Measurements from ENCODE around the gene SLC12A7. TPM values are rescaled to one million over a fixed set of nuclear protein-coding genes. Genes with fewer than 3 reads are reported as not detected.
"Not testable (repeated sequence)": the region's sequence is repeated elsewhere in the genome, so short reads cannot be mapped to it uniquely, and the experiment has no call there.

The SLC12A7 gene
- total RNA-seq, 1 experiment from 2014 or later, result 28.1 TPM

DNA sequence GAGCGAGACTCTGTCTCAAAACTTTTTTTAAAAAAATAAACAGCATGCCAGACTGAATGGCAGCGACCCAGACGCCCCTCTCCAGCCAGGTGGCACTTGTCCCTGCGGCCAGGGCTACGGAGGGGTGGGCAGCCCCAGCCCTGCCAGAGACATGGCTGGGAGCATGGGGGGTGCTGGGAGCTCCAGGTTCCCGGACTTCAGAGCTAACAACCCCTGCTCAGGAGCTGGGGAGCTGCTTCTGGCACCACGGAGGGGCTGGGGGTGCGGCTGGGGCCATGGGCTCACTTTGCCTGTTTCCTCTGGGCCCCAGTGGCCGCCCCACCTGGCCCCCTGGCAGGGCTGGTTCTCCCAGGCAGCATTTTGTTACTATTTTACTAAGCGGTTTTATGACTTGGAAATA lies 49.9 kb downstream of the SLC12A7 start (continued):
- TF ChIP-seq ATF1 (CRISPR knock-in tag; IDR thresholded peaks at IDR 0.05) (no peak), NR3C1 (CRISPR knock-in tag; conservative IDR thresholded peaks at IDR 0.05; ENCODE audit: low read depth) (no peak), RELA (CRISPR knock-in tag; IDR thresholded peaks at IDR 0.05; ENCODE audit: borderline replicate concordance) (no peak)
- TF ChIP-seq, protein P1, sequence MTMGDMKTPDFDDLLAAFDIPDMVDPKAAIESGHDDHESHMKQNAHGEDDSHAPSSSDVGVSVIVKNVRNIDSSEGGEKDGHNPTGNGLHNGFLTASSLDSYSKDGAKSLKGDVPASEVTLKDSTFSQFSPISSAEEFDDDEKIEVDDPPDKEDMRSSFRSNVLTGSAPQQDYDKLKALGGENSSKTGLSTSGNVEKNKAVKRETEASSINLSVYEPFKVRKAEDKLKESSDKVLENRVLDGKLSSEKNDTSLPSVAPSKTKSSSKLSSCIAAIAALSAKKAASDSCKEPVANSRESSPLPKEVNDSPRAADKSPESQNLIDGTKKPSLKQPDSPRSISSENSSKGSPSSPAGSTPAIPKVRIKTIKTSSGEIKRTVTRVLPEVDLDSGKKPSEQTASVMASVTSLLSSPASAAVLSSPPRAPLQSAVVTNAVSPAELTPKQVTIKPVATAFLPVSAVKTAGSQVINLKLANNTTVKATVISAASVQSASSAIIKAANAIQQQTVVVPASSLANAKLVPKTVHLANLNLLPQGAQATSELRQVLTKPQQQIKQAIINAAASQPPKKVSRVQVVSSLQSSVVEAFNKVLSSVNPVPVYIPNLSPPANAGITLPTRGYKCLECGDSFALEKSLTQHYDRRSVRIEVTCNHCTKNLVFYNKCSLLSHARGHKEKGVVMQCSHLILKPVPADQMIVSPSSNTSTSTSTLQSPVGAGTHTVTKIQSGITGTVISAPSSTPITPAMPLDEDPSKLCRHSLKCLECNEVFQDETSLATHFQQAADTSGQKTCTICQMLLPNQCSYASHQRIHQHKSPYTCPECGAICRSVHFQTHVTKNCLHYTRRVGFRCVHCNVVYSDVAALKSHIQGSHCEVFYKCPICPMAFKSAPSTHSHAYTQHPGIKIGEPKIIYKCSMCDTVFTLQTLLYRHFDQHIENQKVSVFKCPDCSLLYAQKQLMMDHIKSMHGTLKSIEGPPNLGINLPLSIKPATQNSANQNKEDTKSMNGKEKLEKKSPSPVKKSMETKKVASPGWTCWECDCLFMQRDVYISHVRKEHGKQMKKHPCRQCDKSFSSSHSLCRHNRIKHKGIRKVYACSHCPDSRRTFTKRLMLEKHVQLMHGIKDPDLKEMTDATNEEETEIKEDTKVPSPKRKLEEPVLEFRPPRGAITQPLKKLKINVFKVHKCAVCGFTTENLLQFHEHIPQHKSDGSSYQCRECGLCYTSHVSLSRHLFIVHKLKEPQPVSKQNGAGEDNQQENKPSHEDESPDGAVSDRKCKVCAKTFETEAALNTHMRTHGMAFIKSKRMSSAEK (CRISPR knock-in tag; IDR thresholded peaks at IDR 0.05; ENCODE audit: borderline replicate concordance), result no peak
- TF ChIP-seq, protein P2, sequence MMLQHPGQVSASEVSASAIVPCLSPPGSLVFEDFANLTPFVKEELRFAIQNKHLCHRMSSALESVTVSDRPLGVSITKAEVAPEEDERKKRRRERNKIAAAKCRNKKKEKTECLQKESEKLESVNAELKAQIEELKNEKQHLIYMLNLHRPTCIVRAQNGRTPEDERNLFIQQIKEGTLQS (CRISPR knock-in tag; conservative IDR thresholded peaks at IDR 0.05), result no peak

DNA sequence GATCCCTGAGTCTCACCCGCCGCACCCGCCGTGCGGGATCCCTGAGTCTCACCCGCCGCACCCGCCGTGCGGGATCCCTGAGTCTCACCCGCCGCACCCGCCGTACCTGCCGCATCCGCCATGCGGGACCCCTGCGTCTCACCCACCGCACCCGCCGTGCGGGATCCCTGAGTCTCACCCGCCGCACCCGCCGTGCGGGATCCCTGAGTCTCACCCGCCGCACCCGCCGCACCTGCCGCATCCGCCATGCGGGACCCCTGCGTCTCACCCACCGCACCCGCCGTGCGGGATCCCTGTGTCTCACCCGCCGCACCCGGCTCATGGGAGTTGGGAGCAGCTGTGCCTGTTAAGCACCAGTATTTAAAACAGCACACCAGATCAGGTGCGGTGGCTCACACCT lies 50.6 kb downstream of the SLC12A7 start:
- H3K27me3 Mint-ChIP-seq (ENCODE audit: low read depth); H3K4me3 Mint-ChIP-seq; H3K36me3 Mint-ChIP-seq; DNase-seq (ENCODE audit: low spot score); ATAC-seq; H3K27ac Mint-ChIP-seq; H3K9me3 Mint-ChIP-seq; H3K4me1 Mint-ChIP-seq; CTCF ChIA-PET; POLR2A ChIA-PET: not testable (repeated sequence)

GRCh38 chr5:1060535-1060981 lies 51.3 kb downstream of the SLC12A7 start:
- Mint-ChIP-seq H3K9me3 (no peaks in the 10 kb centered on the region), H3K27ac (no peak overlapping the region), H3K4me1 (no peaks in the 10 kb centered on the region), H3K36me3 (peaks cover 5% of the 10 kb centered on the region), H3K4me3 (no peak overlapping the region), H3K27me3 (ENCODE audit: low read depth) (no peaks in the 10 kb centered on the region)
- DNase-seq (ENCODE audit: low spot score), result no peak
- ATAC-seq, result no peak
- TF ChIP-seq NFATC4 (CRISPR knock-in tag; IDR thresholded peaks at IDR 0.05) (no peak), NR1H2 (CRISPR knock-in tag; IDR thresholded peaks at IDR 0.05) (no peak), SOX15 (CRISPR knock-in tag; IDR thresholded peaks at IDR 0.05) (no peak), TCF7 (CRISPR knock-in tag; IDR thresholded peaks at IDR 0.05; ENCODE audit: low read depth) (no peak), KAT7 (CRISPR knock-in tag; IDR thresholded peaks at IDR 0.05; ENCODE audit: borderline replicate concordance) (no peak), RORB (CRISPR knock-in tag; IDR thresholded peaks at IDR 0.05) (no peak), MYBL2 (CRISPR knock-in tag; IDR thresholded peaks at IDR 0.05) (no peak), GABPB1 (CRISPR knock-in tag; IDR thresholded peaks at IDR 0.05) (no peak), ATF6 (CRISPR knock-in tag; IDR thresholded peaks at IDR 0.05) (no peak), FOXP1 (CRISPR knock-in tag; IDR thresholded peaks at IDR 0.05; ENCODE audit: borderline replicate concordance) (no peak), ZNF512 (CRISPR knock-in tag; IDR thresholded peaks at IDR 0.05; ENCODE audit: borderline replicate concordance) (no peak), EMX1 (CRISPR knock-in tag; IDR thresholded peaks at IDR 0.05) (no peak), SP1 (CRISPR knock-in tag; conservative IDR thresholded peaks at IDR 0.05) (no peak), PRRX2 (CRISPR knock-in tag; IDR thresholded peaks at IDR 0.05) (no peak), IRF2 (CRISPR knock-in tag; IDR thresholded peaks at IDR 0.05; ENCODE audit: borderline replicate concordance, low read depth) (no peak)
- TF ChIP-seq, protein P3, sequence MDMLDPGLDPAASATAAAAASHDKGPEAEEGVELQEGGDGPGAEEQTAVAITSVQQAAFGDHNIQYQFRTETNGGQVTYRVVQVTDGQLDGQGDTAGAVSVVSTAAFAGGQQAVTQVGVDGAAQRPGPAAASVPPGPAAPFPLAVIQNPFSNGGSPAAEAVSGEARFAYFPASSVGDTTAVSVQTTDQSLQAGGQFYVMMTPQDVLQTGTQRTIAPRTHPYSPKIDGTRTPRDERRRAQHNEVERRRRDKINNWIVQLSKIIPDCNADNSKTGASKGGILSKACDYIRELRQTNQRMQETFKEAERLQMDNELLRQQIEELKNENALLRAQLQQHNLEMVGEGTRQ (CRISPR knock-in tag; IDR thresholded peaks at IDR 0.05), result no peak
- TF ChIP-seq, protein P4, sequence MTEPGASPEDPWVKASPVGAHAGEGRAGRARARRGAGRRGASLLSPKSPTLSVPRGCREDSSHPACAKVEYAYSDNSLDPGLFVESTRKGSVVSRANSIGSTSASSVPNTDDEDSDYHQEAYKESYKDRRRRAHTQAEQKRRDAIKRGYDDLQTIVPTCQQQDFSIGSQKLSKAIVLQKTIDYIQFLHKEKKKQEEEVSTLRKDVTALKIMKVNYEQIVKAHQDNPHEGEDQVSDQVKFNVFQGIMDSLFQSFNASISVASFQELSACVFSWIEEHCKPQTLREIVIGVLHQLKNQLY (CRISPR knock-in tag; IDR thresholded peaks at IDR 0.05), result no peak
- TF ChIP-seq, protein P5, sequence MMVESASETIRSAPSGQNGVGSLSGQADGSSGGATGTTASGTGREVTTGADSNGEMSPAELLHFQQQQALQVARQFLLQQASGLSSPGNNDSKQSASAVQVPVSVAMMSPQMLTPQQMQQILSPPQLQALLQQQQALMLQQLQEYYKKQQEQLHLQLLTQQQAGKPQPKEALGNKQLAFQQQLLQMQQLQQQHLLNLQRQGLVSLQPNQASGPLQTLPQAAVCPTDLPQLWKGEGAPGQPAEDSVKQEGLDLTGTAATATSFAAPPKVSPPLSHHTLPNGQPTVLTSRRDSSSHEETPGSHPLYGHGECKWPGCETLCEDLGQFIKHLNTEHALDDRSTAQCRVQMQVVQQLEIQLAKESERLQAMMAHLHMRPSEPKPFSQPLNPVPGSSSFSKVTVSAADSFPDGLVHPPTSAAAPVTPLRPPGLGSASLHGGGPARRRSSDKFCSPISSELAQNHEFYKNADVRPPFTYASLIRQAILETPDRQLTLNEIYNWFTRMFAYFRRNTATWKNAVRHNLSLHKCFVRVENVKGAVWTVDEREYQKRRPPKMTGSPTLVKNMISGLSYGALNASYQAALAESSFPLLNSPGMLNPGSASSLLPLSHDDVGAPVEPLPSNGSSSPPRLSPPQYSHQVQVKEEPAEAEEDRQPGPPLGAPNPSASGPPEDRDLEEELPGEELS (CRISPR knock-in tag; IDR thresholded peaks at IDR 0.05), result no peak
- ChIA-PET POLR2A (no interaction called here), CTCF (interaction anchor here (1.3 kb wide), 1 partner anchor 114 kb away, joined by 4 read pairs; no protein-coding TSS in a partner anchor)
